ENCODE data around the gene BUD13. TPM values are rescaled to one million over a fixed set of nuclear protein-coding genes. Genes with fewer than 3 reads are reported as not detected.

BUD13 gene
- total RNA-seq, 1 donor from 2014 or later: 17.7 TPM

GRCh38 chr11:116791813-116792143, 19.0 kb upstream of the BUD13 start, which contains the start of gene APOA5:
TSS of gene APOA5 (minus strand) at chr11:116791879. CDS start at chr11:116791860, 19 bp downstream.
- no peaks in the 10 kb centered on the region for H3K27me3 ChIP-seq
- H3K4me3 ChIP-seq: no peak within 1 kb of the TSS
- H3K27ac ChIP-seq: no peak within 1 kb of the TSS
- peaks cover 19% of the 10 kb centered on the region for H3K4me1 ChIP-seq
- intact Hi-C loops (cut with DNase I): no loop called here
- no peaks in the 10 kb centered on the region for H3K36me3 ChIP-seq
- TF ChIP-seq CTCF (IDR thresholded peaks at IDR 0.05): no peak
- H3K9me3 ChIP-seq: no peaks in the 10 kb centered on the region
- no peak for ATAC-seq
- no peak for DNase-seq

- intact Hi-C loops (cut with DNase I): no loop called here
- TF ChIP-seq CTCF (IDR thresholded peaks at IDR 0.05): peak; percentile 89
- Histone ChIP-seq H3K4me1 (peaks cover 21% of the 10 kb centered on the region), H3K9me3 (no peaks in the 10 kb centered on the region), H3K27me3 (no peaks in the 10 kb centered on the region), H3K36me3 (peaks cover 2% of the 10 kb centered on the region), H3K27ac (no peak overlapping the region), H3K4me3 (no peak overlapping the region)
- ATAC-seq: peak; percentile 84
- peak; percentile 90 for DNase-seq
Observed at GRCh38 chr11:116791002-116791812, 18.4 kb upstream of the BUD13 start.

- peak; percentile 68 for DNase-seq
- no peaks in the 10 kb centered on the region for H3K27me3 ChIP-seq
- no peak overlapping the region for H3K27ac ChIP-seq
- H3K9me3 ChIP-seq: no peaks in the 10 kb centered on the region
- peaks cover 10% of the 10 kb centered on the region for H3K36me3 ChIP-seq
- intact Hi-C loops (cut with DNase I): no loop called here
- no peak for ATAC-seq
- no peak for TF ChIP-seq CTCF (IDR thresholded peaks at IDR 0.05)
- no peak overlapping the region for H3K4me3 ChIP-seq
- H3K4me1 ChIP-seq: peaks cover 21% of the 10 kb centered on the region
Observed at GRCh38 chr11:116790167-116791001, 17.6 kb upstream of the BUD13 start.

GRCh38 chr11:116788975-116789374, 16.2 kb upstream of the BUD13 start:
- no peak for TF ChIP-seq CTCF (IDR thresholded peaks at IDR 0.05)
- intact Hi-C loops (cut with DNase I): loop anchor here (10.0 kb wide), 1 partner anchor 316 kb away; no protein-coding TSS in a partner anchor
- Histone ChIP-seq H3K9me3 (no peaks in the 10 kb centered on the region), H3K36me3 (peaks cover 24% of the 10 kb centered on the region), H3K27ac (no peak overlapping the region), H3K27me3 (no peaks in the 10 kb centered on the region), H3K4me3 (no peak overlapping the region), H3K4me1 (peaks cover 21% of the 10 kb centered on the region)
- no peak for ATAC-seq
- DNase-seq: no peak

- intact Hi-C loops (cut with DNase I): loop anchor here (10.0 kb wide), 1 partner anchor 316 kb away; no protein-coding TSS in a partner anchor
- Histone ChIP-seq H3K27me3 (no peaks in the 10 kb centered on the region), H3K9me3 (no peaks in the 10 kb centered on the region), H3K36me3 (peaks cover 29% of the 10 kb centered on the region), H3K4me3 (peak overlapping the region; percentile 89), H3K27ac (peak overlapping the region; percentile 93), H3K4me1 (peaks cover 21% of the 10 kb centered on the region)
- ATAC-seq: no peak
- TF ChIP-seq CTCF (IDR thresholded peaks at IDR 0.05): no peak
- no peak for DNase-seq
Observed at GRCh38 chr11:116788534-116788933, 15.7 kb upstream of the BUD13 start.

All from upper lobe of right lung (tissue), 1 donor.